Loucy (cell line): ENCODE data around the gene BPI.

Experiments used
- CTCF ChIP-seq: fragments of 200-600 bp; sonication (generic); conservative IDR thresholded peaks from 2 replicates; pipeline ENCODE4 v1.5.1; 2014; ENCODE audit warnings: mild to moderate bottlenecking, antibody characterized with exemption, low read length
- EZH2phosphoT487 ChIP-seq: fragments of 200-600 bp; IDR thresholded peaks from 2 replicates; pipeline ENCODE4 v1.6.1; 2018; ENCODE audit warnings: antibody characterized with exemption, mild to moderate bottlenecking, moderate library complexity, borderline replicate concordance

- TF ChIP-seq EZH2phosphoT487 (no peak), CTCF (no peak)
Observed at GRCh38 chr20:38305541-38305940, 1.6 kb downstream of the BPI start.
